Uterus (tissue), 2 donors: ENCODE data around the gene IGF2R.

Source experiments
- POLR2A ChIP-seq, 2 donors: fragments of 450-650 bp; IDR thresholded peaks; one replicate each; pipeline ENCODE4 v1.6.1; 2016; ENCODE audit warnings: antibody characterized with exemption in 2 of 2, mild to moderate bottlenecking in 1 of 2, moderate library complexity in 1 of 2
- TF ChIP-seq, protein P1 (sequence below), 4 experiments: fragments of 200-600 bp in 2 of 4; fragments of 450-650 bp in 2 of 4; sonication (generic) in 2 of 4; IDR thresholded peaks; one replicate each; pipeline ENCODE4 v1.5.1; 2016 to 2019; ENCODE audit warnings: antibody characterized with exemption in 4 of 4, mild to moderate bottlenecking in 2 of 4, moderate library complexity in 1 of 4

GRCh38 chr6:159982731-159983506 is 14.0 kb downstream of the IGF2R start:
- no peak for TF ChIP-seq POLR2A (IDR thresholded peaks at IDR 0.05)
- TF ChIP-seq, protein P1, sequence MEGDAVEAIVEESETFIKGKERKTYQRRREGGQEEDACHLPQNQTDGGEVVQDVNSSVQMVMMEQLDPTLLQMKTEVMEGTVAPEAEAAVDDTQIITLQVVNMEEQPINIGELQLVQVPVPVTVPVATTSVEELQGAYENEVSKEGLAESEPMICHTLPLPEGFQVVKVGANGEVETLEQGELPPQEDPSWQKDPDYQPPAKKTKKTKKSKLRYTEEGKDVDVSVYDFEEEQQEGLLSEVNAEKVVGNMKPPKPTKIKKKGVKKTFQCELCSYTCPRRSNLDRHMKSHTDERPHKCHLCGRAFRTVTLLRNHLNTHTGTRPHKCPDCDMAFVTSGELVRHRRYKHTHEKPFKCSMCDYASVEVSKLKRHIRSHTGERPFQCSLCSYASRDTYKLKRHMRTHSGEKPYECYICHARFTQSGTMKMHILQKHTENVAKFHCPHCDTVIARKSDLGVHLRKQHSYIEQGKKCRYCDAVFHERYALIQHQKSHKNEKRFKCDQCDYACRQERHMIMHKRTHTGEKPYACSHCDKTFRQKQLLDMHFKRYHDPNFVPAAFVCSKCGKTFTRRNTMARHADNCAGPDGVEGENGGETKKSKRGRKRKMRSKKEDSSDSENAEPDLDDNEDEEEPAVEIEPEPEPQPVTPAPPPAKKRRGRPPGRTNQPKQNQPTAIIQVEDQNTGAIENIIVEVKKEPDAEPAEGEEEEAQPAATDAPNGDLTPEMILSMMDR (IDR thresholded peaks at IDR 0.05): no peak
